ENCODE measurements around the gene TBC1D22A. TPM values are rescaled to one million over a fixed set of nuclear protein-coding genes. Genes with fewer than 3 reads are reported as not detected.

Gene TBC1D22A
- total RNA-seq, 1 experiment from 2014 or later = 26.0 TPM

- Mint-ChIP-seq H3K36me3 (ENCODE audit: insufficient read depth, unreplicated experiment) (no peaks in the 10 kb centered on the region), H3K4me3 (ENCODE audit: unreplicated experiment) (no peak overlapping the region), H3K4me1 (ENCODE audit: insufficient read depth, unreplicated experiment) (peaks cover 5% of the 10 kb centered on the region), H3K9me3 (ENCODE audit: unreplicated experiment) (no peaks in the 10 kb centered on the region), H3K27ac (ENCODE audit: low read depth, unreplicated experiment) (no peak overlapping the region), H3K27me3 (ENCODE audit: insufficient read depth, unreplicated experiment) (peaks cover 10% of the 10 kb centered on the region)
- POLR2A ChIA-PET = interaction anchor here (1.8 kb wide), 1 partner anchor 20 kb away, joined by 4 read pairs; the partner anchor contains the start of gene TBC1D22A
- intact Hi-C loops (cut with micrococcal nuclease) = no loop called here
- no peak for TF ChIP-seq CTCF (IDR thresholded peaks at IDR 0.05; ENCODE audit: unreplicated experiment)
- CTCF ChIA-PET = interaction anchor here (0.8 to 1.4 kb wide), 3 partner anchors 9 to 375 kb away, joined by 3 to 5 read pairs (median 4); no protein-coding TSS in a partner anchor
- no TSS peak for BruUV-seq (replicated peaks)
- no peak for DNase-seq (ENCODE audit: unreplicated experiment)
Observed at GRCh38 chr22:46742576-46743221, 19.8 kb upstream of the TBC1D22A start.

- no peak overlapping the region for H3K27ac Mint-ChIP-seq (ENCODE audit: low read depth, unreplicated experiment)
- ChIA-PET CTCF (no interaction called here), POLR2A (no interaction called here)
Observed at GRCh38 chr22:46744581-46744980, 17.9 kb upstream of the TBC1D22A start.

GRCh38 chr22:46746192-46746591 lies 16.3 kb upstream of the TBC1D22A start:
- ChIA-PET POLR2A (interaction anchor here (0.7 kb wide), 1 partner anchor 13 kb away, joined by 3 read pairs; no protein-coding TSS in a partner anchor), CTCF (interaction anchor here (0.6 kb wide), 1 partner anchor 11 kb away, joined by 3 read pairs; no protein-coding TSS in a partner anchor)
- H3K36me3 Mint-ChIP-seq (ENCODE audit: insufficient read depth, unreplicated experiment) = no peaks in the 10 kb centered on the region
- BruUV-seq (replicated peaks) = no TSS peak
- TF ChIP-seq CTCF (IDR thresholded peaks at IDR 0.05; ENCODE audit: unreplicated experiment) = no peak
- no peaks in the 10 kb centered on the region for H3K4me1 Mint-ChIP-seq (ENCODE audit: insufficient read depth, unreplicated experiment)
- no peak for DNase-seq (ENCODE audit: unreplicated experiment)
- peaks cover 10% of the 10 kb centered on the region for H3K27me3 Mint-ChIP-seq (ENCODE audit: insufficient read depth, unreplicated experiment)
- H3K4me3 Mint-ChIP-seq (ENCODE audit: unreplicated experiment) = no peak overlapping the region
- no peaks in the 10 kb centered on the region for H3K9me3 Mint-ChIP-seq (ENCODE audit: unreplicated experiment)
- no peak overlapping the region for H3K27ac Mint-ChIP-seq (ENCODE audit: low read depth, unreplicated experiment)
- intact Hi-C loops (cut with micrococcal nuclease) = no loop called here

More at GRCh38 chr22:46744581-46744980, 17.9 kb upstream of the TBC1D22A start:
- no peak overlapping the region for H3K4me3 Mint-ChIP-seq (ENCODE audit: unreplicated experiment)
- no peaks in the 10 kb centered on the region for H3K9me3 Mint-ChIP-seq (ENCODE audit: unreplicated experiment)
- no TSS peak for BruUV-seq (replicated peaks)
- H3K4me1 Mint-ChIP-seq (ENCODE audit: insufficient read depth, unreplicated experiment) = no peaks in the 10 kb centered on the region
- no peak for TF ChIP-seq CTCF (IDR thresholded peaks at IDR 0.05; ENCODE audit: unreplicated experiment)
- H3K27me3 Mint-ChIP-seq (ENCODE audit: insufficient read depth, unreplicated experiment) = peaks cover 10% of the 10 kb centered on the region
- no peak for DNase-seq (ENCODE audit: unreplicated experiment)
- H3K36me3 Mint-ChIP-seq (ENCODE audit: insufficient read depth, unreplicated experiment) = no peaks in the 10 kb centered on the region
- intact Hi-C loops (cut with micrococcal nuclease) = no loop called here

GRCh38 chr22:46746620-46747019 lies 15.8 kb upstream of the TBC1D22A start:
- Mint-ChIP-seq H3K4me3 (ENCODE audit: unreplicated experiment) (no peak overlapping the region), H3K4me1 (ENCODE audit: insufficient read depth, unreplicated experiment) (no peaks in the 10 kb centered on the region), H3K27me3 (ENCODE audit: insufficient read depth, unreplicated experiment) (peaks cover 10% of the 10 kb centered on the region), H3K27ac (ENCODE audit: low read depth, unreplicated experiment) (no peak overlapping the region), H3K9me3 (ENCODE audit: unreplicated experiment) (no peaks in the 10 kb centered on the region), H3K36me3 (ENCODE audit: insufficient read depth, unreplicated experiment) (no peaks in the 10 kb centered on the region)
- intact Hi-C loops (cut with micrococcal nuclease) = no loop called here
- no peak for DNase-seq (ENCODE audit: unreplicated experiment)
- CTCF ChIA-PET = interaction anchor here (0.6 kb wide), 1 partner anchor 11 kb away, joined by 3 read pairs; no protein-coding TSS in a partner anchor
- BruUV-seq (replicated peaks) = no TSS peak
- no peak for TF ChIP-seq CTCF (IDR thresholded peaks at IDR 0.05; ENCODE audit: unreplicated experiment)
- POLR2A ChIA-PET = interaction anchor here (0.7 kb wide), 1 partner anchor 12 kb away, joined by 3 read pairs; no protein-coding TSS in a partner anchor
